Measurements from ENCODE around the gene NEUROD2.

NEUROD2 gene

DNA sequence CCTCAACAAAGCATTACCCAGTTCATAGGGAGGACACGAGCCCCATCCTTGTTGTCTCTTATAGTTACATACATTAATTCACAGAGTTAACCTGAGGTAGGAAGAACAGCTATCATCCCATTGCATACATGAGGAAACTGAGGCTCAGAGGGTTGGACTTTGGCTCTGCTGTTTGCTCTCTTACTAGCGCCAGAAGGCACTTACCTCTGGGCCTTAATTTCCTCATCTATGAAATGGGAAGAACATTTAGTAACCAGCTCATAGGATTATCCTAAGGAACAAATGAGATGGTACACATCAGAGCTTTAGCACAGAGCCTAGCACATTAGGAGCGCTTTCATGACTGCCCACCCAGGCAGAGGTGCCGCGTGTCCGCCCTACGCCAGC is 27.6 kb downstream of the NEUROD2 start:
- CTCF ChIA-PET: interaction anchor here (0.7 kb wide), 1 partner anchor 378 kb away, joined by 3 read pairs; no protein-coding TSS in a partner anchor
- no peak for DNase-seq
- H3K27ac Mint-ChIP-seq: no peak overlapping the region
- no peaks in the 10 kb centered on the region for H3K9me3 Mint-ChIP-seq
- H3K27me3 Mint-ChIP-seq: peaks cover 42% of the 10 kb centered on the region
- no peaks in the 10 kb centered on the region for H3K36me3 Mint-ChIP-seq
- peaks cover under 1% of the 10 kb centered on the region for H3K4me1 Mint-ChIP-seq
- no peak overlapping the region for H3K4me3 Mint-ChIP-seq

DNA sequence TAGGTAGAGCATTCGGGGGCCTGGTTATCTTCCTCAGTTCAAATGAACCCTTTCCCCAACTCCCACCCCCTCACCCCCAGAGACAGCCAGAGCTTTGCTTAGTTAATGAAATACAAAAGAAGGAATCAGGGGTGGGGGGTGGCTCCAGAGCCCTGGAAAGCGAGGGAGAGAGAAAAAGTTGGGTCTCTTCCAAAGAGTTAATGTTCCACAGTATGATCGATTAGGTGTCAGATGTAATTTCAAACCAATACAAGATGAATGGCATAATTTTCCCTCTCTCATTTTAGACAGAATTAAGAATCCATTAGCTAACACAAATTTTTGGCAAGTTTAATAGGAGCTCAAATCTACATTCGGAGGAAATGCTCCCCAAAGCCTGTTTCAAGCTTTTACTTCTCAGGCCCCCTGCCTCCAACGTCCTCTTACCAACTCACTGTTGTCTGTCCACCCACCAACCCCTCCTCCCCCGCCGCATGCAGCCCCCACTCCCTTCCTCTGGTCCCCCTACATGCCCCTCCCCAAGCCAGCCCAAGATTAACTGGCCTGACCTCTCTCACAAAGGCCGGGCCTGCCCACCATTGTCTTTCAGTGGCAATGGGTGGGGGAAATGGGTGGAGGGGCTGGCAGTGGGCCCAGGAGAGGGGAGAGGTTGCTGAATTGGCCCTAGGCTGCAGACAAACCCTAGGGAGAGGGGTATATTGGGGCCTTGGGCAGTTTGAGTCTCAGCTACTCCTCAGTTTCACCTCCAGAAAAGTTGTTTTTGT is 28.2 kb downstream of the NEUROD2 start:
- Mint-ChIP-seq H3K4me3 (no peak overlapping the region), H3K4me1 (peaks cover 3% of the 10 kb centered on the region), H3K27ac (no peak overlapping the region), H3K27me3 (peaks cover 46% of the 10 kb centered on the region), H3K9me3 (no peaks in the 10 kb centered on the region), H3K36me3 (no peaks in the 10 kb centered on the region)
- no peak for DNase-seq
- CTCF ChIA-PET: interaction anchor here (0.7 kb wide), 1 partner anchor 378 kb away, joined by 3 read pairs; no protein-coding TSS in a partner anchor

DNA sequence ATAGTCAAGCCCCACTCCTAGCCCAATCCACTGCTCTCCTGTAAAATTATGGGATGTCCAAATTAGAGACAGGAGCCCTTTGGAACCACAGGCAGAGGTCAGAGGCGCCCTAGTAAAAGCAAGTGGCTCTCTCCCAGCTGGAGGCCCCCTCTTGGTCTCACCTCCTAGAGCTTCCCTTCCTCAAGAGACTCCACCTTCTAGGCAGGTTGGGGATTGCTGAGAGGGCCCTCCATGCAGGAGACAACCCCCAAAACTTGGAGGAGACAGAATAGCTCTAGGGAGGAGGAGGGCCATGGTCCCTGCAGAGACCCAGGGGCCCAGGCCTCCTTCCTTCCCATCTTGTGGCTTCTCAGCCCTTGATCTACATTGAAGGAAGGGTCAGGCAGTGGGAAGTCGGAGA is 29.4 kb downstream of the NEUROD2 start:
- Mint-ChIP-seq H3K36me3 (no peaks in the 10 kb centered on the region), H3K4me1 (peaks cover 7% of the 10 kb centered on the region), H3K27ac (no peak overlapping the region), H3K27me3 (peaks cover 46% of the 10 kb centered on the region), H3K4me3 (no peak overlapping the region), H3K9me3 (no peaks in the 10 kb centered on the region)
- no peak for DNase-seq
- CTCF ChIA-PET: interaction anchor here (0.7 kb wide), 1 partner anchor 43 kb away, joined by 3 read pairs; no protein-coding TSS in a partner anchor

DNA sequence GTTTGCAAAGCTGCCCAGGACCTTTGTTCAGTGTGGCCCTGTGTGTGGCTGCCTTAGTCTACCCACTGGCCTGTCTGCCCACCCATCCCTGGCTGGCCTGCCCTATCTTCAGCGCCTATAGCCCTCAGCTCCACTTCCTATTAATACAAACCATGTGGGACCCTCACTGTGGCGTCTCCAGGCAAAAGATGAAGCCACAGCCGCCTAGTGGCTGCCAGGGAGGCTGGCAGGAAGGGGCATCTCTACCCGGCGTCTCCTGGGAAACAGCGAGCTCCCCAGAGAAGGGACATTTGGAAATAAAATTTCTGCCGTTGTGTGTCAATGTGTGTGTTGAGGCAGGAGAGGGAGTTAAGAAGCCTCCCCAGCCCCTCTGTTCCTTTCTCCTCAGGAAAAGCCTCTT is 31.5 kb downstream of the NEUROD2 start:
- no peak overlapping the region for H3K4me3 Mint-ChIP-seq
- peaks cover 11% of the 10 kb centered on the region for H3K36me3 Mint-ChIP-seq
- CTCF ChIA-PET: interaction anchor here (1.6 to 2.3 kb wide), 2 partner anchors 23 to 29 kb away, joined by 5 to 6 read pairs; no protein-coding TSS in a partner anchor
- peaks cover 7% of the 10 kb centered on the region for H3K4me1 Mint-ChIP-seq
- no peaks in the 10 kb centered on the region for H3K9me3 Mint-ChIP-seq
- H3K27me3 Mint-ChIP-seq: peaks cover 41% of the 10 kb centered on the region
- no peak overlapping the region for H3K27ac Mint-ChIP-seq
- DNase-seq: peak; percentile 30

DNA sequence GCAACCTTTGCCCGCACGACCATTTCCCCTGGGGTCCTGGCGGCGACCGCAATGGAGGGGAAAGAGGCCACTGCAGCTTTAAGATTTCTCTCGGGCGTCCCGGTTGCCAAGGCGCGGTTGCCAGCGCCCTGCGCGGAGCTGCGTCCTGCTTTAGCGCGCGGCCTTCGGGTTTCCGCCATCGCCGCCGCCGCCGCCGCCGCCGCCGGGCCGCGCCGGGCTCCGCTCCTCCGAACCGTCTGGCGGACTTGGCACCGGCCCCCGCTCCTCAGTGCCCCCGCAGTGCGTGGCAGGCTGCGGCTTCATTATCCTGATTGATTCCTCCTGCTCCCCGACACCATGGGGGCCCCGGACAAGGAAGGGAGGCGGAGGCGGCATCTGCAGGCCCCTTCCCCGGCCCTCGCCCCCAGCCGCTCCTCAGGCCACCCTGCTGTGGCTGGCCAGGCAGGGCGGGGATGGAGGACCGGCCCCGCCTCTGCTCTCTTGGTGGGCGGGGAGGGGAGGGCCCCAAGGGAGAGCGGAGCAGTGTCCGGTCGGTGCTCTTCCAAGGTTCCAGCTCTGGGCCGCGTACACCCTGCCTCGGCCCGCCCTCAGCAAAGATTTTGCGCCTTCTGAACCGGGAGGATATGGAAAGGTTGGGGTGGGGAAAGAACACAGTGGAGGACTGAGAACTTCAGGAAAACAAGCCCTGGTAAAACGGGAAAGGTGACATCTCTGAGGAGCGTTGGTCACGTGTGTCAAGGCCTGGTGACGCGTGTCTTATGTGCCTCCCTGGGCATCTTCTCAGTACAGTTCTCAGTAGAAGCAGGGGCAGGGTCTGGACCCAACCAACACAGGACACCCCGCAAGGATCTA is 34.0 kb downstream of the NEUROD2 start:
- H3K36me3 Mint-ChIP-seq: peaks cover 27% of the 10 kb centered on the region
- peaks cover 41% of the 10 kb centered on the region for H3K27me3 Mint-ChIP-seq
- CTCF ChIA-PET: interaction anchor here (1.1 to 1.2 kb wide), 2 partner anchors 50 to 368 kb away, joined by 3 read pairs; no protein-coding TSS in a partner anchor
- peaks cover 7% of the 10 kb centered on the region for H3K4me1 Mint-ChIP-seq
- H3K9me3 Mint-ChIP-seq: no peaks in the 10 kb centered on the region
- DNase-seq: peak; percentile 67
- peak overlapping the region; percentile 75 for H3K4me3 Mint-ChIP-seq
- no peak overlapping the region for H3K27ac Mint-ChIP-seq

DNA sequence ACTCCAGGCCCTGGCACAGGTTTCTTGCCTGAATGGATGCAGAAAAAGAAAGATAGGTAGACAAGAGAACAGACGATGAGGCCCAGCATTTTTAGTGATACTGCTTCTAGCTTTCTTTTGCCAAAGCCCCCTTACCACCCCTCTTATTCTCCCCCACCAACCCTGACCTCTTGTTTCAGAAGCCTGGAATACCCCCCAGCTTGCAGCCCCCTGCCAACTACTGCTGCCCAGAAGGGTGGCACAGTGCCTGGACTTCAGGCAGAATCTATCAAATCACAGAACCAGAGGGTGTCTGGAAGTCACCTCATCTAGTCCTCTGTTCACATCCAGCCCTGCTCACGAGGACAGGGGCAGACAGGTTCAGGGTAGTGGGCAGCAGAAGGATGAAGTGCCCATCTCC is 35.6 kb downstream of the NEUROD2 start:
- Mint-ChIP-seq H3K27me3 (peaks cover 33% of the 10 kb centered on the region), H3K36me3 (peaks cover 34% of the 10 kb centered on the region), H3K4me1 (peaks cover 7% of the 10 kb centered on the region), H3K9me3 (no peaks in the 10 kb centered on the region), H3K4me3 (no peak overlapping the region), H3K27ac (no peak overlapping the region)
- CTCF ChIA-PET: interaction anchor here (1.2 kb wide), 1 partner anchor 51 kb away, joined by 3 read pairs; no protein-coding TSS in a partner anchor
- DNase-seq: no peak

DNA sequence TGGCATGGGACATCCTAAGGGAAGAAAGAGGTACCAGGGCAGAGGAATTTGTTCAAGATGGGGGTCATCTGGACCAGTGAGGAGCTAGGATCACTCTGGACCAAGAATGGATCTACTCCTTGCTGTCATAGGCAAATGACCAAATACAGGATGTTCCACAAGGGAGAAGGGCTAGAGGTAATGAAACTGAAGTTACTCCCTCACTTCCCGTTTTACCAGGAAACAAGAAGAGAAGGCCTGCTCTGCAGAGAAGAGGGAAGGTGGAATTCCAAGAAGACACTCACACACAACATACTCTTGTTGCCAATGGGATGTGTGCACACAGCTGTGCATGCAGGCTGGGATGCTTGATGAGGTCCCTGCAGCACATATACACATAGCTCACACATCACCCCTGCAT is 38.6 kb downstream of the NEUROD2 start:
- Mint-ChIP-seq H3K4me1 (peaks cover 3% of the 10 kb centered on the region), H3K27ac (no peak overlapping the region), H3K9me3 (no peaks in the 10 kb centered on the region), H3K36me3 (peaks cover 40% of the 10 kb centered on the region), H3K4me3 (no peak overlapping the region), H3K27me3 (peaks cover 4% of the 10 kb centered on the region)
- CTCF ChIA-PET: no interaction called here
- DNase-seq: no peak

DNA sequence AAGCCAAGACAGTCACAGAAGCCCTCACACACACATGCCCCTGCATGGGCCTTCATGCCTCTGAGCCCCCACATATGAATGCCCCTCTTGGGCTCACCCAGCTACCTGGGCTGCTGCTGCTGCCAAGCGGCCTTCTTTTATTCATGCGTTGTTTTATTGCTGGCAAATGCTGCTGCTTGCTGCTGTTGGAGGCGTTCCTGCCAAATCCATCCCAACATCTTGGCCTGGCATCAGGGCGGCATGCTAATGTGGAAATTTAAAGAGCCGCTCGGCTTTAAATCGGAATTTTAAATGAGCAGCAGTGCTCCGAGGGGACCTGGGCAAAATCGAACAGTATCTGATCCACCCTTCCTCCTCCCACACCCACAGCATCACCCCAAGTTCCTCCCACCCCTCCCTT is 39.0 kb downstream of the NEUROD2 start:
- H3K27me3 Mint-ChIP-seq: peaks cover under 1% of the 10 kb centered on the region

DNA sequence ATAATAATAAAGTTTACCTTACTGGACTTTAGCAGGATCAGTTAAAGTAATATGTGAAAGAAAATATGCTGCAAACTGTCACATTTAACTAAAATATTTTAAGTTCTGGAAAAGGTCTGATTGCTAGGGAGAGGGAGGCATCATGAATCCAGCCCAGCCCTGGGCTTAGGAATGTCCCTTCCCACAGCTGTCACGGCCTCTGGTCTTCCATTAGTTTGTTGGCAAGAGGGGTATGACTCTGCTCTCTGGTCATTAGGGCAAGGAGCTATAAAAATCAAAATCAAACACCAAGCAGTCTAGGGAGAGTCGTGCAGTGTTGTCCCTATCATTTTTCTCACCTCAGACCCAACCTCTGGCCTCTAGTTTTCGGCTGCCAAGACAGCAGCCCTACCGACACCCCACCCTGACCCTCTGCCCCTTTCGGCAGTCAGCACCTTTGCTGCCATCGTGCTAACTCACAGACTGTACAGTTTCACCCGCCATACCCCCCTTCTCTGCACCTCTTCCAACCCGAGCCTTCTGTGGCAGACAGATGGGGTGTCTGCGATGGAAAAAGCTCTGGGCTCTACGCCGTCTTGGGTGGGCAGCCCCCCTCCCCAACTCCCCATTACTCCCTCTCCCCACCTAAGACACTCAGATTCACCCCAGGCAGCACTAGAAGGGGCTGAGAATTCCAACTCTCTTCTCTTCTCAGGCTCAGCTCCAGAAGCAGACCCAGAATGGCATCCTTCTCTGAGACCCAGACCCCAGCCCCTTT is 41.4 kb downstream of the NEUROD2 start:
- Mint-ChIP-seq H3K27me3 (no peaks in the 10 kb centered on the region), H3K4me1 (no peaks in the 10 kb centered on the region), H3K27ac (no peak overlapping the region), H3K4me3 (no peak overlapping the region), H3K9me3 (no peaks in the 10 kb centered on the region), H3K36me3 (peaks cover 29% of the 10 kb centered on the region)
- CTCF ChIA-PET: interaction anchor here (0.6 to 3.2 kb wide), 2 partner anchors 56 to 70 kb away, joined by 3 to 14 read pairs; partner anchors contain the start of gene STARD3
- no peak for DNase-seq

More for the DNA sequence above, 39.0 kb downstream of the NEUROD2 start:
- H3K36me3 Mint-ChIP-seq: peaks cover 40% of the 10 kb centered on the region
- H3K27ac Mint-ChIP-seq: no peak overlapping the region
- H3K4me1 Mint-ChIP-seq: no peaks in the 10 kb centered on the region
- CTCF ChIA-PET: no interaction called here
- DNase-seq: no peak
- H3K4me3 Mint-ChIP-seq: no peak overlapping the region
- no peaks in the 10 kb centered on the region for H3K9me3 Mint-ChIP-seq

DNA sequence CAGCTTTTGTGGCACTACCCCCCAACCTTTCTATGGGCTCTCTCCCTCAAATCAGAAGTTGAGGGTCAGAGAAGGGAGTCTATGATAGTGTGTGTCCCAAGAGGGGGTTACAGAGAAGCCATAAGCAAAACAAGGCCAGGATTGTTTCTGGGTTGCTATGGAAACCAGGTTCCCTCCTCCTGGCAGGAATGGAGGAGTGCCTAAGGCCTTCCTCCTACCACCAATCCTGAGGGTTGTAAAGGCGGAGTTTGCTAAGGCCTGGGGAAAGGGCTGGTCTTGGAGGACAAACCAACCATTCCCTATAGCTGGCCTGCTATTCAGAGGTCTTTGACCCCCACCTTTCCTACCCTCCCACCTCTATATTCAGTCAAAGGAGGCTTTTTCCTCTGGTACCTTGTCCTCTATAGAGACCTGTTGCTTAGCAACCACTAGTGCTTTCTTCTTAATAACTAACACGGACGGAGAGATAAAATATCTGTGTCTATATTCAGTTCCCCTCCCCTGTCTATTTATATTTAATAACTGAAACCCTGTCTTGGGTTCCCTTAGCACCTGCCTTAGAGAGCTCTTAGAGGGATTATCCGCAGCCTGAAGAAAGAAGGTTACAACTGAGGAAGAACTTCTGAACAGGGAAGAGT is 43.4 kb downstream of the NEUROD2 start:
- H3K27me3 Mint-ChIP-seq: no peaks in the 10 kb centered on the region
- no peak for DNase-seq
- CTCF ChIA-PET: interaction anchor here (1.2 to 3.2 kb wide), 3 partner anchors 14 to 58 kb away, joined by 3 to 14 read pairs (median 7); no protein-coding TSS in a partner anchor
- H3K4me3 Mint-ChIP-seq: no peak overlapping the region
- peaks cover 19% of the 10 kb centered on the region for H3K36me3 Mint-ChIP-seq
- H3K9me3 Mint-ChIP-seq: no peaks in the 10 kb centered on the region
- H3K4me1 Mint-ChIP-seq: no peaks in the 10 kb centered on the region
- no peak overlapping the region for H3K27ac Mint-ChIP-seq

DNA sequence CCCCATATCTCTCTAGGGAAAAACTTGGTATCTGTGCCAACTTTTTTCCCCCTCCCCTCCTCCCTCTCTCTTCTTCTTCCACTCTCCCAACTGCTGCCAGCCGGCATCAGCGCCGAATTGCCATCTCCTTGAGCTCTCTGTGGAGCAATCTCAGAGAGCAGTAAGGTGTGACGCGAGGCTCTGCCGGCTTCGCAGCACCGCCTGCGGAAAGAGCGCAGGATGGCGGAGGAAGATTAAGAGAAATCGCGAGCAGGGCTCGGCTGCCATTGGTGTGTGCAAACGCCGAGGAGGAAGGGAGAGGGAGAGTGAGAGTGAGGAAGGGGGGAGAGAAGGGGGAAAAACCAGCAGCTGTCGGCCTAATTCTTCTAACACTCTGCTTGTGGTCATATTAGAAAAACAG is 44.2 kb downstream of the NEUROD2 start:
- Mint-ChIP-seq H3K27me3 (no peaks in the 10 kb centered on the region), H3K9me3 (no peaks in the 10 kb centered on the region), H3K27ac (no peak overlapping the region), H3K4me3 (no peak overlapping the region), H3K36me3 (peaks cover 14% of the 10 kb centered on the region), H3K4me1 (no peaks in the 10 kb centered on the region)
- CTCF ChIA-PET: interaction anchor here (0.8 to 1.2 kb wide), 2 partner anchors 13 to 16 kb away, joined by 3 to 4 read pairs; no protein-coding TSS in a partner anchor
- DNase-seq: no peak

DNA sequence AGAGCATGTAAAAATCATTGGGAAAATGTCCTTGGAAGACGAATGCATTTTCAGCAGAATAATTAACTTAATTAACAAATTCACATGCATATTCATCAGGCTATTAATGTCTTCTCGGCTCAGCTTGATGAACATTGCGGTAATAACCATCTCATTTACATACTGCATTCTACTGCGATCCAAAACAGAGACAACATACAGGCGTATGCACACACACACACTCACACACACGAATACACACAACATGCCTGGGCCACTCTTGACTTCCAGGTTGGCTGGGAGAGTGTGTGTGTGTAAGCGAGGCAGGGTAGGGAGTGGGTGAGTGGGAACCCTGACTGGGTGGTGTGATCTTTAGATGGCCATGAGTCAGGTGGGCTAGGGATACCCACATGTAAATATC is 44.7 kb downstream of the NEUROD2 start:
- H3K27me3 Mint-ChIP-seq: no peaks in the 10 kb centered on the region
- no peak overlapping the region for H3K27ac Mint-ChIP-seq
- no peak overlapping the region for H3K4me3 Mint-ChIP-seq
- peaks cover 10% of the 10 kb centered on the region for H3K36me3 Mint-ChIP-seq
- H3K4me1 Mint-ChIP-seq: no peaks in the 10 kb centered on the region
- no peak for DNase-seq
- no peaks in the 10 kb centered on the region for H3K9me3 Mint-ChIP-seq
- CTCF ChIA-PET: interaction anchor here (0.8 kb wide), 1 partner anchor 15 kb away, joined by 4 read pairs; no protein-coding TSS in a partner anchor

DNA sequence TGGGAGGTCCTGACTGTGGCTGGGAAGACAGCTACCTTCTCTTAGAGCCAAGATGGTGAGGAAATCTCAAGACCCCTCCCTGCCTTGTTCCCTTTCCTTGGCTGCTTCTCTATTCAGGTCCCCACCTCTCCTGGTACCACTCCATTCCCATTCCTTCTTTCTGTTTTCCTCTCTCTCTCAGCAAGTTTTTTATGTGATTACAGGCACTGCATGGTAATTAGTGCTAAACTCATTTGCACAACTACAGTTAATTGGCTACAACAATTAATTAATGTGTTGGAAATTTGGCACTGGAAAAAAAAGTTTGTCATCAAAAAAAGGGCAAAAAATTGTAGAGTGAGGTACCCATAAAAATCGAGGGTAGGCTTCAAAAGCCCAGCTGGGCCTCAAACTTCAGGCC is 45.3 kb downstream of the NEUROD2 start:
- Mint-ChIP-seq H3K27me3 (no peaks in the 10 kb centered on the region), H3K4me1 (no peaks in the 10 kb centered on the region), H3K27ac (no peak overlapping the region), H3K9me3 (no peaks in the 10 kb centered on the region), H3K4me3 (no peak overlapping the region), H3K36me3 (peaks cover 15% of the 10 kb centered on the region)
- CTCF ChIA-PET: interaction anchor here (1.4 kb wide), 1 partner anchor 11 kb away, joined by 3 read pairs; no protein-coding TSS in a partner anchor
- DNase-seq: no peak
